Left renal cortex interstitium (tissue), 4 donors: ENCODE measurements around the gene DHCR7. TPM values are rescaled to one million over a fixed set of nuclear protein-coding genes. Genes with fewer than 3 reads are reported as not detected.

Experiments used
- DNase-seq, 4 donors: peaks; one replicate each; pipeline ENCODE4 v3.0.0-alpha.2; 2013; ENCODE audit warnings: low read depth in 4 of 4, low spot score in 2 of 4, missing footprints in 1 of 4
- polyA plus RNA-seq, 4 donors: library from polyadenylated mRNA; unstranded; fragments of 120-200 nt; gene quantifications; one replicate each; pipeline ENCODE4 v1.2.1, GENCODE V29; 2013; ENCODE audit not compliant: insufficient read length in 4 of 4

DHCR7 gene
- polyA plus RNA-seq, 4 donors = 36.2 to 44.6 (median 38.0) TPM

- no peak for DNase-seq
These were observed 59.5 kb downstream of the DHCR7 start for GRCh38 chr11:71388637-71389235.

DNA sequence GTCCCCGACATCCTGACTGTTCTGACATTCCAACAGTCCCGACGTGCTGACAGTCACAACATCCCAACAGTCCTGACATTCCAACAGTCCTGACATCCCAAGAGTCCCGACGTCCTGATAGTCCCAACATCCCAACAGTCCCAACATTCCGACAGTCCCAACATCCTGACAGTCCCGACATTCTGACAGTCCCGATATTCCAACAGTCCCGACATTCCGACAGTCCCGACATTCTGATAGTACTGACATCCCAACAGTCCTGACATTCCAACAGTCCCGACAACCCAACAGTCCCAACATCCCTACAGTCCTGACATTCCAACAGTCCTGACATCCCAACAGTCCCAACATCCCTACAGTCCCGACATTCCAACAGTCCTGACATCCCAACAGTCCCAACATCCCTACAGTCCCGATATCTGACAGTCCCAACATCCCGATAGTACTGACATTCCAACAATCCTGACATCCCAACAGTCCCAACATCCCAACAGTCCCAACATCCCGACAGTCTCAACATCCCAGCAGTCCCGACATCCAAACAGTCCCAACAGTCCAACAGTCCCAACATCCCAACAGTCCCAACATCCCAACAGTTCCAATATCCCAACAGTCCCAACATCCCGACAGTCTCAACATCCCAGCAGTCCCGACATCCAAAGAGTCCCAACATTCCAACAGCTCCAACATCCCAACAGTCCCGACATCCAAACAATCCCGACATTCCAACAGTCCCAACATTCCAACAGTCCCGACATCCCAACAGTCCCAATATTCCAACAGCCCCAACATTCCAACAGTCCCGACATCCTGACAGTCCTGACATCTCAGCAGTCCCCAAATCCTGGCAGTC, 60.2 kb downstream of the DHCR7 start:
- no peak for DNase-seq

GRCh38 chr11:71387200-71387599, 61.0 kb downstream of the DHCR7 start:
- DNase-seq = no peak

GRCh38 chr11:71386202-71386601, 62.0 kb downstream of the DHCR7 start:
- DNase-seq = no peak

- no peak for DNase-seq
These were observed 63.1 kb downstream of the DHCR7 start for GRCh38 chr11:71385091-71385490.

- DNase-seq = no peak
These were observed 63.6 kb downstream of the DHCR7 start for GRCh38 chr11:71384561-71384960.

Other genes starting within 250 kb of the DHCR7 start
- gene SHANK2, start 195.8 kb downstream of the DHCR7 start, polyA plus RNA-seq = 10 to 100 TPM; 26.1 to 37.7 (median 32.4) TPM
- 10 to 100 TPM; 33.0 to 64.2 (median 47.8) TPM for gene NADSYN1, start 4.8 kb upstream of the DHCR7 start, polyA plus RNA-seq
- under 1 TPM in 3 of 4 donors, not detected in 1; 0.10 to 0.33 (median 0.25) TPM for gene KRTAP5-7, start 78.9 kb upstream of the DHCR7 start, polyA plus RNA-seq
- 1 to 10 TPM in 1 of 4 donors, under 1 TPM in 3; 0.30 to 1.3 (median 0.61) TPM for gene KRTAP5-8, start 89.6 kb upstream of the DHCR7 start, polyA plus RNA-seq
- gene KRTAP5-9, start 100.0 kb upstream of the DHCR7 start, polyA plus RNA-seq = under 1 TPM; 0.34 to 0.79 (median 0.47) TPM
- gene KRTAP5-10, start 117.2 kb upstream of the DHCR7 start, polyA plus RNA-seq = under 1 TPM; 0.23 to 0.39 (median 0.31) TPM
- not detected for gene KRTAP5-11, start 134.5 kb upstream of the DHCR7 start, polyA plus RNA-seq